ENCODE measurements around the gene OTOP1. TPM values are rescaled to one million over a fixed set of nuclear protein-coding genes. Genes with fewer than 3 reads are reported as not detected.
"Not testable (repeated sequence)": the region's sequence is repeated elsewhere in the genome, so short reads cannot be mapped to it uniquely, and the experiment has no call there.

OTOP1 gene
- total RNA-seq, 4 donors from 2014 or later = not detected

DNA sequence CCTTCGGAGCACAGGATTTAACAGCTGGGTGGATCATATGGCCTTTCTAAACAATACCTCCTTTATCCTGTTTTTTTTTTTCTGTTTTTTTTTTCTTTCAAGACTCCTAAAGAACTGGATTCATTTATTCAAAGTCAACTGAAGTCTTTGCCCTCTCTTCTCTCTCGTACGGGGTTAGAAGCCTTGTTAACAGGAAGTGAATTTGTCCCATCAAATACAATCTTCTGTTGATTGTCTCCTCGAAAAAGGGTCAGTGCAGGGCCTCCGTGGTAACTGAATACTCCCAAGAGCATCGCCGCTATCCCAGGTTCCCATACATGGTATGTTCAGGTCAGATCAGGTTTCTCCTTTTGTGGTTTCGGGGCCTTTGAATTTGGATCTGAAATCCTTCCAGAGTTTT is 23.1 kb upstream of the OTOP1 start:
- WGBS, 2 donors = 45 to 47% methylated on average over 8 of the region's 8 CpGs
- Histone ChIP-seq H3K4me1 (peaks cover 0 to 38% (median 18%) of the 10 kb centered on the region in 4 donors), H3K27ac (peak overlapping the region in 1 of 4 donors; percentile 92), H3K9me3 (no peaks in the 10 kb centered on the region), H3K36me3 (peaks cover 0 to 6% (median 0%) of the 10 kb centered on the region in 3 donors), H3K27me3 (no peaks in the 10 kb centered on the region), H3K4me3 (no peak overlapping the region)
- DNase-seq (ENCODE audit: low spot score in 2 of 2) = no peak
- TF ChIP-seq EP300 (IDR thresholded peaks at IDR 0.05) = no peak
- TF ChIP-seq, protein P1, sequence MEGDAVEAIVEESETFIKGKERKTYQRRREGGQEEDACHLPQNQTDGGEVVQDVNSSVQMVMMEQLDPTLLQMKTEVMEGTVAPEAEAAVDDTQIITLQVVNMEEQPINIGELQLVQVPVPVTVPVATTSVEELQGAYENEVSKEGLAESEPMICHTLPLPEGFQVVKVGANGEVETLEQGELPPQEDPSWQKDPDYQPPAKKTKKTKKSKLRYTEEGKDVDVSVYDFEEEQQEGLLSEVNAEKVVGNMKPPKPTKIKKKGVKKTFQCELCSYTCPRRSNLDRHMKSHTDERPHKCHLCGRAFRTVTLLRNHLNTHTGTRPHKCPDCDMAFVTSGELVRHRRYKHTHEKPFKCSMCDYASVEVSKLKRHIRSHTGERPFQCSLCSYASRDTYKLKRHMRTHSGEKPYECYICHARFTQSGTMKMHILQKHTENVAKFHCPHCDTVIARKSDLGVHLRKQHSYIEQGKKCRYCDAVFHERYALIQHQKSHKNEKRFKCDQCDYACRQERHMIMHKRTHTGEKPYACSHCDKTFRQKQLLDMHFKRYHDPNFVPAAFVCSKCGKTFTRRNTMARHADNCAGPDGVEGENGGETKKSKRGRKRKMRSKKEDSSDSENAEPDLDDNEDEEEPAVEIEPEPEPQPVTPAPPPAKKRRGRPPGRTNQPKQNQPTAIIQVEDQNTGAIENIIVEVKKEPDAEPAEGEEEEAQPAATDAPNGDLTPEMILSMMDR (IDR thresholded peaks at IDR 0.05) = no peak
- no peak for TF ChIP-seq POLR2A (IDR thresholded peaks at IDR 0.05)

DNA sequence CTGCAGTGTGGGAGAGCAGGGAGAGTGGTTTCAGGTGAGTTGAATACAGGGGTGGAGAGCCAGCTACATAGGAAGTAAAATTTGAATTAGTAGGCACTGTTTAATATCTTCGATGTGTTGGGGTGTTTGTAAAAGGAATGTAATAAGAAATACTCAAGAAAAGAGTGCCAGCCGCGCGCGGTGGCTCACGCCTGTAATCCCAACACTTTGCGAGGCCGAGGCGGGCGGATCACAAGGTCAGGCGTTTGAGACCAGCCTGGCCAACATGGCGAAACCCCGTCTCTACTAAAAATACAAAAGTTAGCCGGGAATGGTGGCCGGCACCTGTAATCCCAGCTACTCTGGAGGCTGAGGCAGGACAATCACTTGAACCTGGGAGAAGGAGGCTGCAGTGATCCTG is 22.6 kb upstream of the OTOP1 start:
- Histone ChIP-seq H3K36me3 (peaks cover 0 to 11% (median 0%) of the 10 kb centered on the region in 3 donors), H3K4me1 (peaks cover 0 to 38% (median 18%) of the 10 kb centered on the region in 4 donors), H3K27ac (peak overlapping the region in 2 of 4 donors; percentile 92 to 96)
- H3K9me3 ChIP-seq; H3K27me3 ChIP-seq; DNase-seq (ENCODE audit: low spot score in 2 of 2); H3K4me3 ChIP-seq: not testable (repeated sequence)
- WGBS, 2 donors = 76 to 86% methylated on average over 15 of the region's 15 CpGs

DNA sequence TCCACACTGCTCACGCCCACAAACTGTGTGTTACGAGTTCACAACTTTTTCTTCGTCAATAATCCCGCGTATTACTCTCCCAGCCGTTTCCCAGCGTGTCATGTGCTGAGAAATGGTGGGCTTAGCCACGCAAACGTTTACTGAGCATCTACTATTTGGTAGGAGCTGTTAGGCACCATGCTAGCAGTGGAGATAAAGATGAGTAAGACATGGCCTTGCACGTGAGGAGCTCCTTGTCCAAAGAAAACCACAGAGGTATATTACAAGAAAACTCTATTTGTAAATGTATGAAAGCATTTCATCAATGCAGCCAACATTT is 22.1 kb upstream of the OTOP1 start:
- WGBS, 2 donors = 14 to 16% methylated on average over 10 of the region's 10 CpGs

DNA sequence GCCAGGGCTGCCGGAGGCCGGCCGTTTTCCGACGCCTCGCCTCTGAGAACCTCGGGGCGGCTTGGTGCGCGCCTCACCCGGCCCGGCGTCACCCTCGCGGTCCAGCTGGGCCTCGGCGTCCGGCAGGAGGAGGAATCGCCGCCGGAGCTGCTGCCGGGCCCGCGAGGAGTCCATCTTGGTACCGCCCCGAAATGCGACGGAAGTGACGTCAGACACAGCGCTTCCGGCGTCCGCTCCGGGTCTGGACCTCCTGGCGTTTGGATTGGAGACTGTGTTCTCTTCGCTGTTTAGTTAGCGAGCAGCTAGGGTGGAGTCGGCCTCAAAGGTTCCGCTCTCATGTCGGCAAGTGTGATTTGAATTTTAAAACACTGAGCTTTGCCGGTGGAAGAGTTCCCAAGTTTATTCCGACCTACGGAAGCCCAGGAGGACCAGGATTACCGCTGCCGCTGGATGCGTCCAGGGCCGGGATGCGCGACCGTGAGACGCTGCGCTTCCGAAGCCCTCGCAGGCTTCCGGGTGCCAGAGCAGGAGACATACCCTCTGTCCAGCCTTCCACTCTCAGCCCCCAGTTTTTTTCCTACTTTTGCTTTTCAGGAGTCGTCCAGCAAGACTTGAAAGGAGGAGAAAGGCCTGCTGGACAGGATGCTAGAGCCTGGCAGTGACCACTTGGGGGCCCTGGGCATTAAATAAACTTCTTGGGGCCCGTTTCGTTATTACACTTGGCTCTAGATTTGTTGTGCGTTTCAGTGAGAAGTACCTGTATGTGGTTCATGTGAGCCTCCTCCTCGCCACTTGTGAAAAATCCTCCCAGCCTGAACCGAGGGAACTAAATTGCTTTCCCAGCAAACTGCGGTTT is 21.5 kb upstream of the OTOP1 start, which contains the start of gene TMEM128:
Gene TMEM128, minus strand, starts transcription at position 195 of the 856 bp plus-strand sequence. Its CDS starts 21 bp downstream, at position 174.
- peak; percentile 84 to 93 for DNase-seq (ENCODE audit: low spot score in 2 of 2)
- H3K9me3 ChIP-seq = no peaks in the 10 kb centered on the region
- peaks cover 0 to 22% (median 0%) of the 10 kb centered on the region in 3 donors for H3K36me3 ChIP-seq
- no peaks in the 10 kb centered on the region for H3K27me3 ChIP-seq
- peak; percentile 78 to 94 for TF ChIP-seq EP300 (IDR thresholded peaks at IDR 0.05)
- TF ChIP-seq, protein P1 (IDR thresholded peaks at IDR 0.05) = peak in 3 of 5 experiments; percentile 12 to 64 (median 57)
- peak; percentile 21 to 73 for TF ChIP-seq POLR2A (IDR thresholded peaks at IDR 0.05)
- H3K27ac ChIP-seq = peak within 1 kb of the TSS; percentile 87 to 96 (median 92)
- H3K4me1 ChIP-seq = peaks cover 0 to 38% (median 18%) of the 10 kb centered on the region in 4 donors
- WGBS, 2 donors = 1% methylated on average over 57 to 61 of the region's 62 CpGs
- H3K4me3 ChIP-seq = peak within 1 kb of the TSS; percentile 83 to 99 (median 92)

More for the DNA sequence above, 22.1 kb upstream of the OTOP1 start:
- Histone ChIP-seq H3K27ac (peak overlapping the region; percentile 87 to 96 (median 92)), H3K36me3 (peaks cover 0 to 16% (median 0%) of the 10 kb centered on the region in 3 donors), H3K27me3 (no peaks in the 10 kb centered on the region), H3K4me3 (peak overlapping the region; percentile 83 to 99 (median 92)), H3K4me1 (peaks cover 0 to 38% (median 18%) of the 10 kb centered on the region in 4 donors), H3K9me3 (no peaks in the 10 kb centered on the region)
- no peak for DNase-seq (ENCODE audit: low spot score in 2 of 2)
- TF ChIP-seq POLR2A (IDR thresholded peaks at IDR 0.05) (no peak), EP300 (IDR thresholded peaks at IDR 0.05) (no peak)
- TF ChIP-seq, protein P1 (IDR thresholded peaks at IDR 0.05) = no peak

DNA sequence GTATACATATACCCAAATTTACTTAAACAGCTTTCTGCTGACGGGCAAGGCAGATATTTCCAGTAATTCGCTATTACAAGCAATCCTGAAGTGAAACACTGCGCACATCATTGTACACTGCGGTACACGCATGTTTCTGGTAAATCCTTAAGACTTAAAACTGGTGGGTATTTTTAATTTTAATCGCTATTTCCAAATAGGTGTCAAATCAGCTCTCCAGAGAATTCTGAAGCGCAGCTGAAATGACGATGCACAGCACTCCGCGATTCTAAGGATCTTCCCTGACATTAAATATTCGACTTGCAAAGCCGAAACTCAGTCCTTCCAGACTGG is 20.9 kb upstream of the OTOP1 start:
- no peak for DNase-seq (ENCODE audit: low spot score in 2 of 2)

More for the DNA sequence above, 20.9 kb upstream of the OTOP1 start:
- Histone ChIP-seq H3K4me3 (peak overlapping the region; percentile 83 to 99 (median 92)), H3K27me3 (no peaks in the 10 kb centered on the region), H3K4me1 (peaks cover 0 to 38% (median 18%) of the 10 kb centered on the region in 4 donors), H3K9me3 (no peaks in the 10 kb centered on the region), H3K36me3 (peaks cover 0 to 28% (median 0%) of the 10 kb centered on the region in 3 donors), H3K27ac (peak overlapping the region; percentile 87 to 96 (median 92))
- 0% methylated on average over 12 of the region's 12 CpGs for WGBS, 2 donors
- TF ChIP-seq EP300 (IDR thresholded peaks at IDR 0.05) (no peak), POLR2A (IDR thresholded peaks at IDR 0.05) (no peak)
- TF ChIP-seq, protein P1 (IDR thresholded peaks at IDR 0.05) = no peak
